Osteocyte (in vitro differentiated cells): ENCODE data around the gene RMDN2. TPM values are rescaled to one million over a fixed set of nuclear protein-coding genes. Genes with fewer than 3 reads are reported as not detected.

Experiments
- DNase-seq: peaks from one replicate; pipeline ENCODE4 v3.0.0; 2021; ENCODE audit warnings: mixed read lengths; ENCODE audit not compliant: unreplicated experiment; ENCODE audit errors: extremely low spot score
- H3K27ac Mint-ChIP-seq: one replicate; pipeline ENCODE4 v1.8.0; 2021; ENCODE audit warnings: mild to moderate bottlenecking, mixed read lengths; ENCODE audit not compliant: unreplicated experiment
- H3K27me3 Mint-ChIP-seq: one replicate; pipeline ENCODE4 v1.8.0; 2021; ENCODE audit warnings: mixed read lengths; ENCODE audit not compliant: unreplicated experiment
- H3K36me3 Mint-ChIP-seq: one replicate; pipeline ENCODE4 v1.8.0; 2021; ENCODE audit warnings: mixed read lengths; ENCODE audit not compliant: unreplicated experiment
- H3K4me1 Mint-ChIP-seq: one replicate; pipeline ENCODE4 v1.8.0; 2021; ENCODE audit warnings: mixed read lengths; ENCODE audit not compliant: unreplicated experiment
- H3K4me3 Mint-ChIP-seq: one replicate; pipeline ENCODE4 v1.8.0; 2021; ENCODE audit warnings: mild to moderate bottlenecking, moderate library complexity, mixed read lengths; ENCODE audit not compliant: unreplicated experiment
- H3K9me3 Mint-ChIP-seq: one replicate; pipeline ENCODE4 v1.8.0; 2021; ENCODE audit warnings: mixed read lengths; ENCODE audit not compliant: unreplicated experiment
- CTCF ChIP-seq: fragments of 200-600 bp; sonication (generic); IDR thresholded peaks from 2 replicates; pipeline ENCODE4 v1.5.0; 2021; ENCODE audit warnings: antibody characterized with exemption, mild to moderate bottlenecking, moderate library complexity
- total RNA-seq: library from RNA; stranded (reverse); gene quantifications from 2 replicates; pipeline ENCODE4 v1.2.1, GENCODE V29; 2021

The RMDN2 gene
- total RNA-seq, 1 donor from 2014 or later = 8.4 TPM

GRCh38 chr2:37892436-37893114 is 32.5 kb upstream of the RMDN2 start:
- TF ChIP-seq CTCF = no peak
- Mint-ChIP-seq H3K4me3 (no peak overlapping the region), H3K9me3 (no peaks in the 10 kb centered on the region), H3K4me1 (peaks cover 44% of the 10 kb centered on the region), H3K27ac (peak overlapping the region; percentile 58), H3K36me3 (no peaks in the 10 kb centered on the region), H3K27me3 (peaks cover 7% of the 10 kb centered on the region)
- no peak for DNase-seq

- no peak for DNase-seq
- H3K36me3 Mint-ChIP-seq = no peaks in the 10 kb centered on the region
- H3K9me3 Mint-ChIP-seq = no peaks in the 10 kb centered on the region
- peaks cover 47% of the 10 kb centered on the region for H3K4me1 Mint-ChIP-seq
- no peak for TF ChIP-seq CTCF
- peaks cover 3% of the 10 kb centered on the region for H3K27me3 Mint-ChIP-seq
- peak overlapping the region; percentile 28 for H3K27ac Mint-ChIP-seq
- H3K4me3 Mint-ChIP-seq = no peak overlapping the region
Measured at GRCh38 chr2:37893327-37893726, 31.8 kb upstream of the RMDN2 start.

- Mint-ChIP-seq H3K9me3 (no peaks in the 10 kb centered on the region), H3K4me1 (peaks cover 53% of the 10 kb centered on the region), H3K27me3 (peaks cover 3% of the 10 kb centered on the region), H3K27ac (peak overlapping the region; percentile 62), H3K36me3 (no peaks in the 10 kb centered on the region), H3K4me3 (no peak overlapping the region)
- DNase-seq = no peak
- no peak for TF ChIP-seq CTCF
Measured at GRCh38 chr2:37894047-37894446, 31.0 kb upstream of the RMDN2 start.

GRCh38 chr2:37894601-37895000 is 30.5 kb upstream of the RMDN2 start:
- Mint-ChIP-seq H3K36me3 (no peaks in the 10 kb centered on the region), H3K27ac (peak overlapping the region; percentile 62), H3K27me3 (peaks cover 3% of the 10 kb centered on the region), H3K4me3 (no peak overlapping the region), H3K9me3 (no peaks in the 10 kb centered on the region), H3K4me1 (peaks cover 53% of the 10 kb centered on the region)
- TF ChIP-seq CTCF = no peak
- DNase-seq = no peak

- H3K27me3 Mint-ChIP-seq = peaks cover 3% of the 10 kb centered on the region
- H3K27ac Mint-ChIP-seq = peak overlapping the region; percentile 47
Measured at GRCh38 chr2:37895140-37895539, 29.9 kb upstream of the RMDN2 start.

More at GRCh38 chr2:37895140-37895539, 29.9 kb upstream of the RMDN2 start:
- Mint-ChIP-seq H3K4me3 (no peak overlapping the region), H3K36me3 (no peaks in the 10 kb centered on the region), H3K9me3 (peaks cover 1% of the 10 kb centered on the region), H3K4me1 (peaks cover 53% of the 10 kb centered on the region)
- DNase-seq = no peak
- no peak for TF ChIP-seq CTCF
